Keratinocyte (primary cell): ENCODE data around the gene PHOSPHO1.

ENCODE experiments used
- EZH2 ChIP-seq: IDR thresholded peaks from one replicate; pipeline ENCODE4 v1.6.1; 2012; ENCODE audit warnings: inconsistent platforms, mild to moderate bottlenecking, low read length, moderate library complexity
- TF ChIP-seq, protein P1 (sequence below), 3 experiments: IDR thresholded peaks in 1 of 3; conservative IDR thresholded peaks in 1 of 3; optimal IDR thresholded peaks in 1 of 3; 2 replicates in 2 of 3; 3 replicates in 1 of 3; pipeline versions ENCODE3 to v1.5.1; 2011; ENCODE audit warnings: low read length in 3 of 3, mild to moderate bottlenecking in 3 of 3, moderate library complexity in 2 of 3, control low read depth in 1 of 3, inconsistent platforms in 1 of 3; ENCODE audit not compliant: insufficient read depth in 2 of 3; ENCODE audit errors: extremely low read depth in 1 of 3

DNA sequence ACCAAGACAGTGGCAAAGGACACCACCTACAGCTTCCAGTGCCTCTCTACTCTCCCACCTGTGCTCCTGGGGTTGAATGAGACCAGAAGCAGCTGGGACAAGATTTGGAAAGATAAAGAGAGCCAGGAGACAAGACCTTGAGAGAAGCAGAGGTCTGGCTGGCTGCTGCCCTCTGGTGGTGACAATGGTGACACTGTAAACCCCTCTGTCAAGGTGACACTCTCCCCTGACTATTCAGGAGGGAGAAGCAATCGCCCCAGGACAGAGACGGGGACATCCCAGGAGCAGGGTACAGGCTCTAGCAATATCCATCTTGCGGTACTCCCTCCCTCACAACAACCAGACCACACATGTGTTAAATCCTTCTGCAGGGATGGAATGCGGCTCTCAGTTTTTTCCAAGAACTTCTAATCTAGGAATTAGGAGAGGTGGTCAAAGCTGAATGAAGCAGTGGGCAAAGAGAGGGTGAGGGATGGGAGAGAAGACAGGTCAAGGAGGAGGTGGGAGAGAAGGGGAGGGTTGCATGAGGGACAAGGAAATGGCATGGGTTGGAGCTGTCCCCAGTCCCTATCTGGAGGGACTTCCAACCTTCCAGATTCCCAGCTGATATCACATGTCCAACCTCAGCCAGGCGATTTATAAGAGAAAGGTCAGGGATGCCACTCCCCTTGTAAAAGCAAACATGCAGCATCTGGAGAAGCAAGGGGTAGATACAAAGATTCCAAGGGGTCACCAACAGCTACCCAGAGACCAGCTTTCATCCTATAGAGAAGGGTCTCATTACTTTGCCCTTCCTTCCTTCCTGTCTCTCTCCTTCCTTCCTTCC, 2.9 kb downstream of the PHOSPHO1 start:
- TF ChIP-seq, protein P1, sequence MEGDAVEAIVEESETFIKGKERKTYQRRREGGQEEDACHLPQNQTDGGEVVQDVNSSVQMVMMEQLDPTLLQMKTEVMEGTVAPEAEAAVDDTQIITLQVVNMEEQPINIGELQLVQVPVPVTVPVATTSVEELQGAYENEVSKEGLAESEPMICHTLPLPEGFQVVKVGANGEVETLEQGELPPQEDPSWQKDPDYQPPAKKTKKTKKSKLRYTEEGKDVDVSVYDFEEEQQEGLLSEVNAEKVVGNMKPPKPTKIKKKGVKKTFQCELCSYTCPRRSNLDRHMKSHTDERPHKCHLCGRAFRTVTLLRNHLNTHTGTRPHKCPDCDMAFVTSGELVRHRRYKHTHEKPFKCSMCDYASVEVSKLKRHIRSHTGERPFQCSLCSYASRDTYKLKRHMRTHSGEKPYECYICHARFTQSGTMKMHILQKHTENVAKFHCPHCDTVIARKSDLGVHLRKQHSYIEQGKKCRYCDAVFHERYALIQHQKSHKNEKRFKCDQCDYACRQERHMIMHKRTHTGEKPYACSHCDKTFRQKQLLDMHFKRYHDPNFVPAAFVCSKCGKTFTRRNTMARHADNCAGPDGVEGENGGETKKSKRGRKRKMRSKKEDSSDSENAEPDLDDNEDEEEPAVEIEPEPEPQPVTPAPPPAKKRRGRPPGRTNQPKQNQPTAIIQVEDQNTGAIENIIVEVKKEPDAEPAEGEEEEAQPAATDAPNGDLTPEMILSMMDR (optimal IDR thresholded peaks at IDR 0.05 in 1 of 3, IDR thresholded peaks at IDR 0.05 in 1 of 3, conservative IDR thresholded peaks at IDR 0.05 in 1 of 3; ENCODE audit: extremely low read depth in 1 of 3, insufficient read depth in 2 of 3, low read length in 3 of 3): peak; percentile 80 to 94 (median 81)
- TF ChIP-seq EZH2: no peak
